OCI-LY3 (cell line): ENCODE data around the gene INHA.

Source experiments
- H2AFZ ChIP-seq: fragments of 200-600, 300-600 bp; shearing (Covaris generic); 2 replicates; pipeline ENCODE4 v1.6.0; 2014; ENCODE audit warnings: antibody characterized with exemption, low read depth, low read length
- H3K27ac ChIP-seq: fragments of 200-600, 300-600 bp; sonication (generic); 2 replicates; pipeline ENCODE4 v1.5.1; 2014; ENCODE audit warnings: mild to moderate bottlenecking, low read length, moderate library complexity, mixed read lengths
- H3K27me3 ChIP-seq: fragments of 200-600, 300-600 bp; sonication (generic); 2 replicates; pipeline ENCODE4 v1.6.1; 2014; ENCODE audit warnings: low read depth, low read length, mixed read lengths
- H3K36me3 ChIP-seq: fragments of 200-600, 300-600 bp; sonication (generic); replicated peaks from 2 replicates; pipeline ENCODE3; 2014; ENCODE audit warnings: low read depth, low read length, mixed read lengths
- H3K4me1 ChIP-seq: fragments of 300-600, 200-600 bp; sonication (generic); 2 replicates; pipeline ENCODE4 v1.6.1; 2014; ENCODE audit warnings: low read length, mixed read lengths
- H3K4me2 ChIP-seq: fragments of 200-600, 300-600 bp; sonication (generic); 2 replicates; pipeline ENCODE4 v1.6.1; 2014; ENCODE audit warnings: low read length, mixed read lengths
- H3K4me3 ChIP-seq: fragments of 300-600, 200-600 bp; sonication (generic); 2 replicates; pipeline ENCODE4 v1.5.1; 2014; ENCODE audit warnings: antibody characterized with exemption, mild to moderate bottlenecking, low read length, moderate library complexity
- H3K79me2 ChIP-seq: fragments of 300-600, 200-600 bp; shearing (Covaris generic); 2 replicates; pipeline ENCODE4 v1.6.1; 2014; ENCODE audit warnings: mild to moderate bottlenecking, low read length, mixed read lengths
- H3K9ac ChIP-seq: fragments of 300-600, 200-600 bp; shearing (Covaris generic); 2 replicates; pipeline ENCODE4 v1.6.0; 2014; ENCODE audit warnings: mild to moderate bottlenecking, low read length, moderate library complexity
- H3K9me3 ChIP-seq: fragments of 200-600, 300-600 bp; shearing (Covaris generic); 2 replicates; pipeline ENCODE4 v1.6.1; 2014; ENCODE audit warnings: low read length, mixed read lengths; ENCODE audit not compliant: insufficient read depth
- H4K20me1 ChIP-seq: fragments of 200-600, 300-600 bp; sonication (generic); 2 replicates; pipeline ENCODE4 v1.6.1; 2016; ENCODE audit warnings: low read length, mixed read lengths; ENCODE audit not compliant: insufficient read depth
- EZH2phosphoT487 ChIP-seq: fragments of 200-600 bp; shearing (Covaris generic); IDR thresholded peaks from 2 replicates; pipeline ENCODE4 v1.6.1; 2018; ENCODE audit warnings: antibody characterized with exemption, mixed run types, low read depth
- TF ChIP-seq, protein P1 (sequence below): fragments of 200-600, 300-600 bp; sonication (generic); IDR thresholded peaks from 2 replicates; pipeline ENCODE4 v1.5.1; 2014; ENCODE audit warnings: antibody characterized with exemption, low read length, low read depth

The INHA gene

GRCh38 chr2:219557791-219558785 is 14.0 kb upstream of the INHA start:
- Histone ChIP-seq H3K4me2 (no peak overlapping the region), H3K4me3 (no peak overlapping the region), H3K36me3 (no peaks in the 10 kb centered on the region), H4K20me1 (no peaks in the 10 kb centered on the region), H3K27me3 (no peaks in the 10 kb centered on the region), H2AFZ (no peak overlapping the region), H3K4me1 (no peaks in the 10 kb centered on the region), H3K79me2 (no peaks in the 10 kb centered on the region), H3K9me3 (no peaks in the 10 kb centered on the region), H3K27ac (no peak overlapping the region), H3K9ac (no peak overlapping the region)
- TF ChIP-seq, protein P1, sequence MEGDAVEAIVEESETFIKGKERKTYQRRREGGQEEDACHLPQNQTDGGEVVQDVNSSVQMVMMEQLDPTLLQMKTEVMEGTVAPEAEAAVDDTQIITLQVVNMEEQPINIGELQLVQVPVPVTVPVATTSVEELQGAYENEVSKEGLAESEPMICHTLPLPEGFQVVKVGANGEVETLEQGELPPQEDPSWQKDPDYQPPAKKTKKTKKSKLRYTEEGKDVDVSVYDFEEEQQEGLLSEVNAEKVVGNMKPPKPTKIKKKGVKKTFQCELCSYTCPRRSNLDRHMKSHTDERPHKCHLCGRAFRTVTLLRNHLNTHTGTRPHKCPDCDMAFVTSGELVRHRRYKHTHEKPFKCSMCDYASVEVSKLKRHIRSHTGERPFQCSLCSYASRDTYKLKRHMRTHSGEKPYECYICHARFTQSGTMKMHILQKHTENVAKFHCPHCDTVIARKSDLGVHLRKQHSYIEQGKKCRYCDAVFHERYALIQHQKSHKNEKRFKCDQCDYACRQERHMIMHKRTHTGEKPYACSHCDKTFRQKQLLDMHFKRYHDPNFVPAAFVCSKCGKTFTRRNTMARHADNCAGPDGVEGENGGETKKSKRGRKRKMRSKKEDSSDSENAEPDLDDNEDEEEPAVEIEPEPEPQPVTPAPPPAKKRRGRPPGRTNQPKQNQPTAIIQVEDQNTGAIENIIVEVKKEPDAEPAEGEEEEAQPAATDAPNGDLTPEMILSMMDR: no peak
- no peak for TF ChIP-seq EZH2phosphoT487

DNA sequence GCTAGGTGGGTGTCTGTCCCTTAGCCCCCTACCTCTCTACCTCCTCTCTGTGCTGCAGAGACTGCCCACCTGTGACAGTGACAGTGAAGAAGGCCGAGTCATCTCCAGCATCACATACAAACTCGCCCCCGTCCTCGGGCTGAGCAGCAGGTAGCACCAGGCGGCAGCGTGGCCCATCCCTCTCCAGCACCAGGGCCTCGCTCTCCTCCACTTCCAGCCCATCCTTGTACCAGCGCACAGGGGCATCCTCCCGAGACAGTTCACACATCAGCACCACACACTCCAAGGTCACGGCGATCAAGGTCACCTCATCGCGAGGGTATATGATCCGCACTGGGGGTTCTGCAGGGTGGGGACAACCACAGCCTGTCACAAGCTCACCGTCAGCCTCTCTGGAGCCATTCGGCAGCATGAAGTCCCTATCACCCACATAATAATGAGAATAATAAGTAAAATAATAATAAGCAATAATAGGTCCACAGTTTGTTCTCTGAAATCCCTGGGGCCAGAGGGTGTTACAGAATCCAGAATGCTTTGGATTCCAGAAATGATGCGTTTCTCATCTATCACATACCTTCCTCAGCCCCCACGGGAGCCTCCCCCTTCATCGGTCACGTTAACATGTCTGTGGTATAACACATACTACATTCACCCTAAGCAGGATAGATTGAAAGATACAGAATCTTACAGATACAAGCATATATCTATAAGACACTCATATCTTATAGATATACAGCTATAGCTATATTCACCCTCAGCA is 12.8 kb upstream of the INHA start:
- Histone ChIP-seq H2AFZ (no peak overlapping the region), H4K20me1 (no peaks in the 10 kb centered on the region), H3K4me1 (no peaks in the 10 kb centered on the region), H3K36me3 (no peaks in the 10 kb centered on the region), H3K4me3 (no peak overlapping the region), H3K27me3 (no peaks in the 10 kb centered on the region), H3K9ac (no peak overlapping the region), H3K9me3 (no peaks in the 10 kb centered on the region), H3K27ac (no peak overlapping the region), H3K4me2 (no peak overlapping the region), H3K79me2 (no peaks in the 10 kb centered on the region)
- TF ChIP-seq, protein P1: no peak
- no peak for TF ChIP-seq EZH2phosphoT487

- no peaks in the 10 kb centered on the region for H3K27me3 ChIP-seq
- H3K9me3 ChIP-seq: no peaks in the 10 kb centered on the region
- H3K9ac ChIP-seq: no peak overlapping the region
- no peaks in the 10 kb centered on the region for H3K4me1 ChIP-seq
- no peaks in the 10 kb centered on the region for H3K79me2 ChIP-seq
- TF ChIP-seq, protein P1: peak; percentile 49
- no peak for TF ChIP-seq EZH2phosphoT487
- no peak overlapping the region for H3K27ac ChIP-seq
- H2AFZ ChIP-seq: 0 out of 2 replicates have a peak overlapping the region, but pooled peaks have one; percentile 39
- H3K36me3 ChIP-seq: no peaks in the 10 kb centered on the region
- H4K20me1 ChIP-seq: no peaks in the 10 kb centered on the region
- 0 out of 2 replicates have a peak overlapping the region, but pooled peaks have one; percentile 13 for H3K4me2 ChIP-seq
- H3K4me3 ChIP-seq: no peak overlapping the region
Observed at GRCh38 chr2:219560037-219560892, 11.8 kb upstream of the INHA start.
